Measurements from ENCODE around the gene CELSR2.

Gene CELSR2

DNA sequence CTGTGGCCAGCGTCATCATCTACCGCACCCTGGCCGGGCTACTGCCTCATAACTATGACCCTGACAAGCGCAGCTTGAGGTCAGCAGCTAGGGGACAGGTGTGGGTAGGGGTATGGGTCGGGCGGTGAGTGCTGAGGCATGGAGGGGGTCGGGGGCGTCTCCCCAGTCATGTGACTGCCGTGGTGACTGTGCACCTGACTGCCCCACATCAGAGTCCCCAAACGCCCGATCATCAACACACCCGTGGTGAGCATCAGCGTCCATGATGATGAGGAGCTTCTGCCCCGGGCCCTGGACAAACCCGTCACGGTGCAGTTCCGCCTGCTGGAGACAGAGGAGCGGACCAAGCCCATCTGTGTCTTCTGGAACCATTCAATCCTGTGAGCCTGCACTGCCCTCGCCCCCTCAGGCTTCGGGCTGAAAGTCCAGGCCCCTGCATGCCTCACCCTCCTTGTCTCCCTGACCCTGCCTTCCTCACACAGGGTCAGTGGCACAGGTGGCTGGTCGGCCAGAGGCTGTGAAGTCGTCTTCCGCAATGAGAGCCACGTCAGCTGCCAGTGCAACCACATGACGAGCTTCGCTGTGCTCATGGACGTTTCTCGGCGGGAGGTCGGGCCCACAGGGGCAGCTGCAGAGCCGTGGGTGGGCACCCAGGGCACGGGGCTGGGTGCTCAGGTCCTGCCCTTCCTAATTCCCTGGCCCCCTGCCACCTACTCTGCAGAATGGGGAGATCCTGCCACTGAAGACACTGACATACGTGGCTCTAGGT is 20.1 kb downstream of the CELSR2 start:
- H3K4me3 ChIP-seq (ENCODE audit: low read length), result no peak overlapping the region
- no peak for TF ChIP-seq ZNF274 (IDR thresholded peaks at IDR 0.05; ENCODE audit: low read depth, low read length)

- TF ChIP-seq ZNF274 (IDR thresholded peaks at IDR 0.05; ENCODE audit: low read depth, low read length), result no peak
- no peak overlapping the region for H3K4me3 ChIP-seq (ENCODE audit: low read length)
Measured at GRCh38 chr1:109269981-109270622, 20.8 kb downstream of the CELSR2 start.

DNA sequence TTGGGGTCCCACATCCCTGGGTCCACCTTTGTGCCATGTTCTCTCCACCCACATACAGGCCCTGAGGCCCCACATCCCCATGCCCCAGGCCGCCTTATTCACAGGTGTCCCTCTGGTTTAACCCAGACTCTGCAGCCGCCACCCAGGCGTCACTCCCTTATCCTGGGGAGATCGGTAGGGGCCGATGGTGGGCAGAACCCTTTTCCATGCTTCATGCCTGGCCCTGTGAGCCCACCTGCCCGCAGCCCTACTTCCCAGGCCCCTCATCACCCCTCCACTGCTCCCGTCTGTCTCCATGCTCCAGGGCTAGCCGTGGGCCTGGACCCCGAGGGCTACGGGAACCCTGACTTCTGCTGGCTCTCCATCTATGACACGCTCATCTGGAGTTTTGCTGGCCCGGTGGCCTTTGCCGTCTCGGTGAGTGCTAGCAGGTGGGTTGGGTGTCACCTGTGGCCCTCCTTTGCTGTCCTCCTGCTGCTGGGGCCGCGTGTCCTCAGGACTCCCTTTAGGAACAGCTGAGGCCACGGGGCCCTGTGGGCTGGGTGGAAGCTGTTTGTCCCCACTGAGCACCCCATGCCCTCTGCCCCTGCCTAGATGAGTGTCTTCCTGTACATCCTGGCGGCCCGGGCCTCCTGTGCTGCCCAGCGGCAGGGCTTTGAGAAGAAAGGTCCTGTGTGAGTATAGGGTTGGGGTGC is 21.4 kb downstream of the CELSR2 start:
- TF ChIP-seq ZNF274 (IDR thresholded peaks at IDR 0.05; ENCODE audit: low read depth, low read length), result no peak
- no peak overlapping the region for H3K4me3 ChIP-seq (ENCODE audit: low read length)

DNA sequence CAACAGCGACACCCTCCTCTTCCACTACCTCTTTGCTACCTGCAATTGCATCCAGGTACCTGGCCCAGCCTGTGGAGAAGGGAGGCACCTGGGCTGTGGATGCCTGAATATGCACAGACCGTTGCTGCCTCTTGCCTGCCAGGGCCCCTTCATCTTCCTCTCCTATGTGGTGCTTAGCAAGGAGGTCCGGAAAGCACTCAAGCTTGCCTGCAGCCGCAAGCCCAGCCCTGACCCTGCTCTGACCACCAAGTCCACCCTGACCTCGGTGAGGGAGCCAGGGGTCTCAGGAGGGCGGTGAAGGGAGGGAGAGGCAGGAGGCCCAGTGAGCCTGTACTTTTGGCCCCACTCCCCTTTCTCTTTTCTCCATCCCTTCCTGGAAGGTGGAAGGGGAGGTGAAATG is 22.1 kb downstream of the CELSR2 start:
- no peak overlapping the region for H3K4me3 ChIP-seq (ENCODE audit: low read length)
- TF ChIP-seq ZNF274 (IDR thresholded peaks at IDR 0.05; ENCODE audit: low read depth, low read length), result no peak

GRCh38 chr1:109272021-109272799 is 22.9 kb downstream of the CELSR2 start:
- H3K4me3 ChIP-seq (ENCODE audit: low read length), result no peak overlapping the region
- TF ChIP-seq ZNF274 (IDR thresholded peaks at IDR 0.05; ENCODE audit: low read depth, low read length), result no peak

GRCh38 chr1:109272831-109273547 is 23.6 kb downstream of the CELSR2 start:
- no peak for TF ChIP-seq ZNF274 (IDR thresholded peaks at IDR 0.05; ENCODE audit: low read depth, low read length)
- H3K4me3 ChIP-seq (ENCODE audit: low read length), result no peak overlapping the region

DNA sequence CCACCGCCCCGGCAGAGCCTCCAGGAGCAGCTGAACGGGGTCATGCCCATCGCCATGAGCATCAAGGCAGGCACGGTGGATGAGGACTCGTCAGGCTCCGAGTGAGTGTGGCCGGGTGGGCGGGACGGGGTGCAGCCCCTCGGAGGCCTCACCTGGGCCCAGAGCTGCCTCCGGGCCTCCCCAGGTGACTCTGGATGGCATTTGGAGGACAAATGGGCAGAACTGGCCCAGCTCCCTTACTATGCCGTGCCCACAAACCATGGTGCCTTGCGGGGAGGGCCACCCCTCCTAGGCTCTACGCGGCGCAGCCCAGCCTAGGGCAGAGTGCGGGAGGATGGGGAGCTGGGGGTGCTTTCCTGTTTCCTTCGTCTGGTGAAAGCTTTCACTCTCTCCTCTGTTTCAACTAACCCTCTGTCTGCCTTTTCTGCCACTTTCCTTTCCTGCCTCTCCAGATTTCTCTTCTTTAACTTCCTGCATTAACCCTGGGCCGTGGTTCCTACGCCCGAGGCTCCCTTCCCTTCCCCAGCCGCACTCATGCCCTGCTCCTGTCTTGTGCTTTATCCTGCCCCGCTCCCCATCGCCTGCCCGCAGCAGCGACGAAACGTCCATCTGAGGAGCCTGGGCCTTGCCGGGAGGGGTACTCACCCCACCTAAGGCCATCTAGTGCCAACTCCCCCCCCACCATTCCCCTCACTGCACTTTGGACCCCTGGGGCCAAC is 24.4 kb downstream of the CELSR2 start:
- TF ChIP-seq ZNF274 (IDR thresholded peaks at IDR 0.05; ENCODE audit: low read depth, low read length), result no peak

DNA sequence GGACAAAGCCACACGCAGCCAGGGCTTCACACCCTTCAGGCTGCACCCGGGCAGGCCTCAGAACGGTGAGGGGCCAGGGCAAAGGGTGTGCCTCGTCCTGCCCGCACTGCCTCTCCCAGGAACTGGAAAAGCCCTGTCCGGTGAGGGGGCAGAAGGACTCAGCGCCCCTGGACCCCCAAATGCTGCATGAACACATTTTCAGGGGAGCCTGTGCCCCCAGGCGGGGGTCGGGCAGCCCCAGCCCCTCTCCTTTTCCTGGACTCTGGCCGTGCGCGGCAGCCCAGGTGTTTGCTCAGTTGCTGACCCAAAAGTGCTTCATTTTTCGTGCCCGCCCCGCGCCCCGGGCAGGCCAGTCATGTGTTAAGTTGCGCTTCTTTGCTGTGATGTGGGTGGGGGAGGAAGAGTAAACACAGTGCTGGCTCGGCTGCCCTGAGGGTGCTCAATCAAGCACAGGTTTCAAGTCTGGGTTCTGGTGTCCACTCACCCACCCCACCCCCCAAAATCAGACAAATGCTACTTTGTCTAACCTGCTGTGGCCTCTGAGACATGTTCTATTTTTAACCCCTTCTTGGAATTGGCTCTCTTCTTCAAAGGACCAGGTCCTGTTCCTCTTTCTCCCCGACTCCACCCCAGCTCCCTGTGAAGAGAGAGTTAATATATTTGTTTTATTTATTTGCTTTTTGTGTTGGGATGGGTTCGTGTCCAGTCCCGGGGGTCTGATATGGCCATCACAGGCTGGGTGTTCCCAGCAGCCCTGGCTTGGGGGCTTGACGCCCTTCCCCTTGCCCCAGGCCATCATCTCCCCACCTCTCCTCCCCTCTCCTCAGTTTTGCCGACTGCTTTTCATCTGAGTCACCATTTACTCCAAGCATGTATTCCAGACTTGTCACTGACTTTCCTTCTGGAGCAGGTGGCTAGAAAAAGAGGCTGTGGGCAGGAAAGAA is 25.5 kb downstream of the CELSR2 start:
- H3K4me3 ChIP-seq (ENCODE audit: low read length), result no peak overlapping the region
- no peak for TF ChIP-seq ZNF274 (IDR thresholded peaks at IDR 0.05; ENCODE audit: low read depth, low read length)

More for the DNA sequence above, 24.4 kb downstream of the CELSR2 start:
- no peak overlapping the region for H3K4me3 ChIP-seq (ENCODE audit: low read length)

- no peak for TF ChIP-seq ZNF274 (IDR thresholded peaks at IDR 0.05; ENCODE audit: low read depth, low read length)
- H3K4me3 ChIP-seq (ENCODE audit: low read length), result no peak overlapping the region
Measured at GRCh38 chr1:109275706-109276345, 26.5 kb downstream of the CELSR2 start.

GRCh38 chr1:109277434-109278204 is 28.3 kb downstream of the CELSR2 start:
- no peak for TF ChIP-seq ZNF274 (IDR thresholded peaks at IDR 0.05; ENCODE audit: low read depth, low read length)
- no peak overlapping the region for H3K4me3 ChIP-seq (ENCODE audit: low read length)

Data from GM08714 (cell line).